HepG2 (cell line): ENCODE measurements around the gene RPH3AL. TPM values are rescaled to one million over a fixed set of nuclear protein-coding genes. Genes with fewer than 3 reads are reported as not detected.

Source experiments
- ATF5 ChIP-seq: sonication (generic); formaldehyde crosslinking; IDR thresholded peaks from 2 replicates; pipeline ENCODE4 v1.4.0; 2020; ENCODE audit warnings: mild to moderate bottlenecking, low read depth, missing genetic modification reagents
- FOSL1 ChIP-seq: sonication (generic); formaldehyde crosslinking; IDR thresholded peaks from 2 replicates; pipeline ENCODE4 v1.9.0; 2021; ENCODE audit warnings: missing genetic modification reagents, borderline replicate concordance
- FOXJ3 ChIP-seq: sonication (generic); formaldehyde crosslinking; IDR thresholded peaks from 2 replicates; pipeline ENCODE4 v1.4.0; 2020; ENCODE audit warnings: missing genetic modification reagents, mild to moderate bottlenecking, borderline replicate concordance
- JDP2 ChIP-seq: sonication (generic); formaldehyde crosslinking; IDR thresholded peaks from 2 replicates; pipeline ENCODE4 v1.8.1; 2022; ENCODE audit warnings: missing genetic modification reagents, borderline replicate concordance
- PAF1 ChIP-seq: IDR thresholded peaks from 2 replicates; pipeline ENCODE4 v1.6.1; 2016; ENCODE audit warnings: missing genetic modification reagents, missing compliant biosample characterization
- TBL1XR1 ChIP-seq: fragments of 150-350 bp; IDR thresholded peaks from 2 replicates; pipeline ENCODE4 v1.6.1; 2014; ENCODE audit warnings: borderline replicate concordance, low read length; ENCODE audit not compliant: partially characterized antibody
- TERF1 ChIP-seq: sonication (generic); formaldehyde crosslinking; IDR thresholded peaks from 2 replicates; pipeline ENCODE4 v1.8.0; 2022; ENCODE audit warnings: mild to moderate bottlenecking, missing genetic modification reagents, moderate library complexity
- U2AF1 ChIP-seq: fragments of 200-400 bp; formaldehyde crosslinking; optimal IDR thresholded peaks from 2 replicates; pipeline ENCODE3; 2017; ENCODE audit warnings: mild to moderate bottlenecking, low read depth, low read length
- U2AF2 ChIP-seq: fragments of 200-400 bp; formaldehyde crosslinking; IDR thresholded peaks from 2 replicates; pipeline ENCODE4 v1.6.1; 2017; ENCODE audit warnings: low read depth, mild to moderate bottlenecking, low read length
- ZKSCAN5 ChIP-seq: sonication (generic); formaldehyde crosslinking; IDR thresholded peaks from 2 replicates; pipeline ENCODE4 v1.5.1; 2020; ENCODE audit warnings: mild to moderate bottlenecking, missing genetic modification reagents
- ZMYM3 ChIP-seq: sonication (generic); formaldehyde crosslinking; IDR thresholded peaks from 2 replicates; pipeline ENCODE4 v1.5.1; 2020; ENCODE audit warnings: mild to moderate bottlenecking, missing genetic modification reagents
- ZNF24 ChIP-seq: fragments of 450-650 bp; IDR thresholded peaks from 2 replicates; pipeline ENCODE4 v1.6.1; 2017; ENCODE audit warnings: antibody characterized with exemption, mild to moderate bottlenecking
- ZNF672 ChIP-seq: sonication (generic); formaldehyde crosslinking; IDR thresholded peaks from 2 replicates; pipeline ENCODE4 v1.8.1; 2022; ENCODE audit warnings: missing genetic modification reagents
- ZNF709 ChIP-seq: sonication (generic); formaldehyde crosslinking; IDR thresholded peaks from 2 replicates; pipeline ENCODE4 v1.5.0; 2020; ENCODE audit warnings: mild to moderate bottlenecking, missing genetic modification reagents
- ZNF749 ChIP-seq: sonication (generic); formaldehyde crosslinking; IDR thresholded peaks from 2 replicates; pipeline ENCODE4 v1.8.0; 2022; ENCODE audit warnings: mild to moderate bottlenecking, missing genetic modification reagents, moderate library complexity, borderline replicate concordance
- ZNF782 ChIP-seq: sonication (generic); formaldehyde crosslinking; IDR thresholded peaks from 2 replicates; pipeline ENCODE4 v1.4.0; 2020; ENCODE audit warnings: missing genetic modification reagents, mild to moderate bottlenecking, borderline replicate concordance
- polyA plus RNA-seq, 8 experiments: library from polyadenylated mRNA; depleted of rRNA in 3 of 8; stranded (reverse) in 7 of 8; unstranded in 1 of 8; fragments of >200 nt; fragmentation: Illumina TruSeq in 4 of 8; extraction: Trizol in 4 of 8; gene quantifications; 2 replicates each; pipeline versions ENCODE4 v1.2.1 to v1.2.3, GENCODE V29; 2011 to 2016; ENCODE audit warnings: low read depth in 4 of 8, missing spikeins in 1 of 8, mixed read lengths in 1 of 8; ENCODE audit not compliant: insufficient read depth in 1 of 8
- total RNA-seq, 5 experiments: library from RNA; depleted of rRNA; stranded (reverse); fragments of >200 nt; fragmentation: Illumina TruSeq; extraction: Trizol; gene quantifications; 2 replicates each; pipeline ENCODE4 v1.2.3, GENCODE V29; 2016; ENCODE audit warnings: low read depth in 1 of 5
- TF ChIP-seq, protein P1 (sequence below): sonication (generic); formaldehyde crosslinking; IDR thresholded peaks from 2 replicates; pipeline ENCODE4 v1.9.0; 2021; ENCODE audit warnings: missing genetic modification reagents, borderline replicate concordance
- TF ChIP-seq, protein P2 (sequence below), 2 experiments: sonication (generic) in 1 of 2; formaldehyde crosslinking in 1 of 2; IDR thresholded peaks; 2 replicates each; pipeline versions ENCODE4 v1.6.1 to v1.9.0; 2014 to 2022; ENCODE audit warnings: antibody characterized with exemption in 1 of 2, borderline replicate concordance in 1 of 2, inconsistent platforms in 1 of 2, low read depth in 1 of 2, missing genetic modification reagents in 1 of 2
- TF ChIP-seq, protein P3 (sequence below): sonication (generic); formaldehyde crosslinking; IDR thresholded peaks from 2 replicates; pipeline ENCODE4 v1.8.1; 2023; ENCODE audit warnings: mild to moderate bottlenecking, missing genetic modification reagents, borderline replicate concordance

RPH3AL gene
- total and polyA plus RNA-seq, 2 of the 13 experiments (the other 11 are each of a cell fraction or from before 2014, with no cell fraction given), result 7.8 to 16.4 TPM

- TF ChIP-seq, protein P1, sequence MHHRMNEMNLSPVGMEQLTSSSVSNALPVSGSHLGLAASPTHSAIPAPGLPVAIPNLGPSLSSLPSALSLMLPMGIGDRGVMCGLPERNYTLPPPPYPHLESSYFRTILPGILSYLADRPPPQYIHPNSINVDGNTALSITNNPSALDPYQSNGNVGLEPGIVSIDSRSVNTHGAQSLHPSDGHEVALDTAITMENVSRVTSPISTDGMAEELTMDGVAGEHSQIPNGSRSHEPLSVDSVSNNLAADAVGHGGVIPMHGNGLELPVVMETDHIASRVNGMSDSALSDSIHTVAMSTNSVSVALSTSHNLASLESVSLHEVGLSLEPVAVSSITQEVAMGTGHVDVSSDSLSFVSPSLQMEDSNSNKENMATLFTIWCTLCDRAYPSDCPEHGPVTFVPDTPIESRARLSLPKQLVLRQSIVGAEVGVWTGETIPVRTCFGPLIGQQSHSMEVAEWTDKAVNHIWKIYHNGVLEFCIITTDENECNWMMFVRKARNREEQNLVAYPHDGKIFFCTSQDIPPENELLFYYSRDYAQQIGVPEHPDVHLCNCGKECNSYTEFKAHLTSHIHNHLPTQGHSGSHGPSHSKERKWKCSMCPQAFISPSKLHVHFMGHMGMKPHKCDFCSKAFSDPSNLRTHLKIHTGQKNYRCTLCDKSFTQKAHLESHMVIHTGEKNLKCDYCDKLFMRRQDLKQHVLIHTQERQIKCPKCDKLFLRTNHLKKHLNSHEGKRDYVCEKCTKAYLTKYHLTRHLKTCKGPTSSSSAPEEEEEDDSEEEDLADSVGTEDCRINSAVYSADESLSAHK (CRISPR knock-in tag), result no peak
- TF ChIP-seq JDP2 (CRISPR knock-in tag), result no peak
- no peak for TF ChIP-seq TBL1XR1
- TF ChIP-seq U2AF2, result no peak
- TF ChIP-seq PAF1, result no peak
- TF ChIP-seq, protein P2, sequence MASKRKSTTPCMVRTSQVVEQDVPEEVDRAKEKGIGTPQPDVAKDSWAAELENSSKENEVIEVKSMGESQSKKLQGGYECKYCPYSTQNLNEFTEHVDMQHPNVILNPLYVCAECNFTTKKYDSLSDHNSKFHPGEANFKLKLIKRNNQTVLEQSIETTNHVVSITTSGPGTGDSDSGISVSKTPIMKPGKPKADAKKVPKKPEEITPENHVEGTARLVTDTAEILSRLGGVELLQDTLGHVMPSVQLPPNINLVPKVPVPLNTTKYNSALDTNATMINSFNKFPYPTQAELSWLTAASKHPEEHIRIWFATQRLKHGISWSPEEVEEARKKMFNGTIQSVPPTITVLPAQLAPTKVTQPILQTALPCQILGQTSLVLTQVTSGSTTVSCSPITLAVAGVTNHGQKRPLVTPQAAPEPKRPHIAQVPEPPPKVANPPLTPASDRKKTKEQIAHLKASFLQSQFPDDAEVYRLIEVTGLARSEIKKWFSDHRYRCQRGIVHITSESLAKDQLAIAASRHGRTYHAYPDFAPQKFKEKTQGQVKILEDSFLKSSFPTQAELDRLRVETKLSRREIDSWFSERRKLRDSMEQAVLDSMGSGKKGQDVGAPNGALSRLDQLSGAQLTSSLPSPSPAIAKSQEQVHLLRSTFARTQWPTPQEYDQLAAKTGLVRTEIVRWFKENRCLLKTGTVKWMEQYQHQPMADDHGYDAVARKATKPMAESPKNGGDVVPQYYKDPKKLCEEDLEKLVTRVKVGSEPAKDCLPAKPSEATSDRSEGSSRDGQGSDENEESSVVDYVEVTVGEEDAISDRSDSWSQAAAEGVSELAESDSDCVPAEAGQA (IDR thresholded peaks at IDR 0.05; ENCODE audit: low read depth), result no peak
- TF ChIP-seq, protein P2 (CRISPR knock-in tag; IDR thresholded peaks at IDR 0.05; ENCODE audit: borderline replicate concordance), result no peak
- no peak for TF ChIP-seq ZKSCAN5
- TF ChIP-seq TERF1 (CRISPR knock-in tag), result no peak
- TF ChIP-seq ZNF709, result no peak
- TF ChIP-seq U2AF1, result no peak
- TF ChIP-seq ZNF672 (CRISPR knock-in tag), result no peak
- TF ChIP-seq ZMYM3 (CRISPR knock-in tag), result no peak
- TF ChIP-seq ZNF782 (CRISPR knock-in tag), result no peak
- TF ChIP-seq FOXJ3, result no peak
- no peak for TF ChIP-seq FOSL1 (CRISPR knock-in tag)
- TF ChIP-seq, protein P3, sequence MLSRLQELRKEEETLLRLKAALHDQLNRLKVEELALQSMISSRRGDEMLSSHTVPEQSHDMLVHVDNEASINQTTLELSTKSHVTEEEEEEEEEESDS, result no peak
- TF ChIP-seq ZNF24, result no peak
- TF ChIP-seq ZNF749 (CRISPR knock-in tag), result no peak
- no peak for TF ChIP-seq ATF5 (CRISPR knock-in tag)
These were observed 170.4 kb downstream of the RPH3AL start (continued) for GRCh38 chr17:182050-182751.
